ENCODE data around the gene ABLIM1.

DNA sequence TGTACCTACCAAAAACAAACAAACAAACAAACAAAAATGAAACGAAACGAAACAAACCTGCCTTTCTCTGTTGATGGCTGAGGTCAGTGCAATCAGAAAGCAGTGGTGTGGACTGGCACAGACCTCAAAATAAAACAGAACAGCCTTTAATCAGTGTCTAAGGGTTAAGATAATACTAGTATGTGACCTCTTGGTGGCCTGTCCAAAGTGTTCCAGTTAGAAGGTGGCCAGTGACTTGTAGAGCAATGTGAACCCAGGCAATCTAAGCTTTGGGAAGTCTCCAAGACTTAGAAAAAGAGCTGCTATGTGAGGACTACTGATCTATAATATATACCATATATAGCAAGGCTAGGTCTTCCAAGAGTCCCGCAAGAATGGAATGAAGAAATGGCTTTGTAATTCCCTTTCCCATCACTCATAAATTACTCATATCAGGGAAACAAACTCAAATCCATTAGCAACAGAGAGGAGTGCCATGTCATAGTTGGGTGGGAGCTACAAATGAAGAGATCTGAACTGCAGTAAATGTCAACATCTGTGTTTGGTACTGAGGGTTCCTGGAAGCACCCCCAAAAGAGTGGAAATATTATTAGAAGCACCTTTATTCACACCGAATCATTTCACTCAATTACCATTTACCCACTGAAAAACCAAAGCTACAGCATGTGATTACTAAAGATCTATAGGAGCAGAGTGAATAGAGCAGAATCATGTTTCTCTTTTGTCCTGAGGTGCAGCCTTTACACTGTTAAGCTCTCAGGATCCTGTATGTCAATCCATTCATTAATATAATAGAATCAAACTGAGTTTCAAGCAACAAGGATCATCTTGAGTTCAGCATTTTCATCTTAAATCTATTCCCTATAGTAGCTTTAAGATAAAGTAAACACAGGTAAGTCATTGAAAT lies 28.0 kb downstream of the ABLIM1 start:
- TF ChIP-seq, protein P1, sequence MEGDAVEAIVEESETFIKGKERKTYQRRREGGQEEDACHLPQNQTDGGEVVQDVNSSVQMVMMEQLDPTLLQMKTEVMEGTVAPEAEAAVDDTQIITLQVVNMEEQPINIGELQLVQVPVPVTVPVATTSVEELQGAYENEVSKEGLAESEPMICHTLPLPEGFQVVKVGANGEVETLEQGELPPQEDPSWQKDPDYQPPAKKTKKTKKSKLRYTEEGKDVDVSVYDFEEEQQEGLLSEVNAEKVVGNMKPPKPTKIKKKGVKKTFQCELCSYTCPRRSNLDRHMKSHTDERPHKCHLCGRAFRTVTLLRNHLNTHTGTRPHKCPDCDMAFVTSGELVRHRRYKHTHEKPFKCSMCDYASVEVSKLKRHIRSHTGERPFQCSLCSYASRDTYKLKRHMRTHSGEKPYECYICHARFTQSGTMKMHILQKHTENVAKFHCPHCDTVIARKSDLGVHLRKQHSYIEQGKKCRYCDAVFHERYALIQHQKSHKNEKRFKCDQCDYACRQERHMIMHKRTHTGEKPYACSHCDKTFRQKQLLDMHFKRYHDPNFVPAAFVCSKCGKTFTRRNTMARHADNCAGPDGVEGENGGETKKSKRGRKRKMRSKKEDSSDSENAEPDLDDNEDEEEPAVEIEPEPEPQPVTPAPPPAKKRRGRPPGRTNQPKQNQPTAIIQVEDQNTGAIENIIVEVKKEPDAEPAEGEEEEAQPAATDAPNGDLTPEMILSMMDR (IDR thresholded peaks at IDR 0.05): no peak
- TF ChIP-seq POLR2A (IDR thresholded peaks at IDR 0.05): no peak
